HepG2 (cell line): ENCODE measurements around the gene IRF3. TPM values are rescaled to one million over a fixed set of nuclear protein-coding genes. Genes with fewer than 3 reads are reported as not detected.

Experiments used
- HNRNPLL ChIP-seq: fragments of 200-400 bp; formaldehyde crosslinking; IDR thresholded peaks from 2 replicates; pipeline ENCODE4 v1.6.1; 2017; ENCODE audit warnings: mild to moderate bottlenecking, low read depth, low read length; ENCODE audit not compliant: poor library complexity, severe bottlenecking
- MAZ ChIP-seq, 2 experiments: sonication (generic) in 1 of 2; formaldehyde crosslinking in 1 of 2; IDR thresholded peaks; 2 replicates each; pipeline versions ENCODE4 v1.5.0 to v1.6.1; 2012 to 2020; ENCODE audit warnings: low read depth in 2 of 2, mild to moderate bottlenecking in 2 of 2, borderline replicate concordance in 1 of 2, improper control_type of control experiment in 1 of 2, low read length in 1 of 2, missing genetic modification reagents in 1 of 2, moderate library complexity in 1 of 2
- NR2C2 ChIP-seq: sonication (generic); formaldehyde crosslinking; IDR thresholded peaks from 2 replicates; pipeline ENCODE4 v1.4.0; 2020; ENCODE audit warnings: missing genetic modification reagents, mild to moderate bottlenecking, moderate library complexity, borderline replicate concordance
- RBAK ChIP-seq: sonication (generic); formaldehyde crosslinking; IDR thresholded peaks from 2 replicates; pipeline ENCODE4 v1.5.1; 2020; ENCODE audit warnings: mild to moderate bottlenecking, missing genetic modification reagents
- RBM39 ChIP-seq: fragments of 200-400 bp; formaldehyde crosslinking; IDR thresholded peaks from one replicate; pipeline ENCODE4 v1.6.1; 2018; ENCODE audit warnings: antibody characterized with exemption, mild to moderate bottlenecking, low read depth, low read length; ENCODE audit not compliant: poor library complexity, severe bottlenecking
- ZNF296 ChIP-seq: sonication (generic); formaldehyde crosslinking; conservative IDR thresholded peaks from 2 replicates; pipeline ENCODE4 v1.5.0; 2020; ENCODE audit warnings: mild to moderate bottlenecking, missing genetic modification reagents
- ZNF556 ChIP-seq: sonication (generic); formaldehyde crosslinking; IDR thresholded peaks from 2 replicates; pipeline ENCODE4 v1.4.0; 2020; ENCODE audit warnings: mild to moderate bottlenecking, missing genetic modification reagents, borderline replicate concordance
- ZNF607 ChIP-seq: sonication (generic); formaldehyde crosslinking; IDR thresholded peaks from 2 replicates; pipeline ENCODE4 v1.5.1; 2020; ENCODE audit warnings: missing genetic modification reagents, mild to moderate bottlenecking, borderline replicate concordance
- ZNF703 ChIP-seq: sonication (generic); formaldehyde crosslinking; IDR thresholded peaks from 2 replicates; pipeline ENCODE4 v1.5.1; 2020; ENCODE audit warnings: missing genetic modification reagents, mild to moderate bottlenecking, moderate library complexity, borderline replicate concordance
- ZNF724P ChIP-seq: sonication (generic); formaldehyde crosslinking; IDR thresholded peaks from 2 replicates; pipeline ENCODE4 v1.8.0; 2022; ENCODE audit warnings: missing genetic modification reagents, borderline replicate concordance
- ZNF749 ChIP-seq: sonication (generic); formaldehyde crosslinking; IDR thresholded peaks from 2 replicates; pipeline ENCODE4 v1.8.0; 2022; ENCODE audit warnings: mild to moderate bottlenecking, missing genetic modification reagents, moderate library complexity, borderline replicate concordance
- ZSCAN22 ChIP-seq: sonication (generic); formaldehyde crosslinking; IDR thresholded peaks from 2 replicates; pipeline ENCODE4 v1.4.0; 2020; ENCODE audit warnings: mild to moderate bottlenecking, missing genetic modification reagents
- polyA plus RNA-seq, 8 experiments: library from polyadenylated mRNA; depleted of rRNA in 3 of 8; stranded (reverse) in 7 of 8; unstranded in 1 of 8; fragments of >200 nt; fragmentation: Illumina TruSeq in 4 of 8; extraction: Trizol in 4 of 8; gene quantifications; 2 replicates each; pipeline versions ENCODE4 v1.2.1 to v1.2.3, GENCODE V29; 2011 to 2016; ENCODE audit warnings: low read depth in 4 of 8, missing spikeins in 1 of 8, mixed read lengths in 1 of 8; ENCODE audit not compliant: insufficient read depth in 1 of 8
- total RNA-seq, 5 experiments: library from RNA; depleted of rRNA; stranded (reverse); fragments of >200 nt; fragmentation: Illumina TruSeq; extraction: Trizol; gene quantifications; 2 replicates each; pipeline ENCODE4 v1.2.3, GENCODE V29; 2016; ENCODE audit warnings: low read depth in 1 of 5
- TF ChIP-seq, protein P1 (sequence below): sonication (generic); formaldehyde crosslinking; IDR thresholded peaks from 2 replicates; pipeline ENCODE4 v1.4.0; 2020; ENCODE audit warnings: mild to moderate bottlenecking, missing genetic modification reagents
- TF ChIP-seq, protein P2 (sequence below): sonication (generic); formaldehyde crosslinking; IDR thresholded peaks from 2 replicates; pipeline ENCODE4 v1.8.0; 2022; ENCODE audit warnings: mild to moderate bottlenecking, missing genetic modification reagents, moderate library complexity
- TF ChIP-seq, protein P3 (sequence below): sonication (generic); formaldehyde crosslinking; IDR thresholded peaks from 2 replicates; pipeline ENCODE4 v1.5.0; 2020; ENCODE audit warnings: mild to moderate bottlenecking, missing genetic modification reagents, borderline replicate concordance
- TF ChIP-seq, protein P4 (sequence below): sonication (generic); formaldehyde crosslinking; IDR thresholded peaks from 2 replicates; pipeline ENCODE4 v1.4.0; 2020; ENCODE audit warnings: missing genetic modification reagents, mild to moderate bottlenecking, borderline replicate concordance

IRF3 gene
- total and polyA plus RNA-seq, 2 of the 13 experiments (the other 11 are each of a cell fraction or from before 2014, with no cell fraction given): 61.9 to 65.5 TPM

DNA sequence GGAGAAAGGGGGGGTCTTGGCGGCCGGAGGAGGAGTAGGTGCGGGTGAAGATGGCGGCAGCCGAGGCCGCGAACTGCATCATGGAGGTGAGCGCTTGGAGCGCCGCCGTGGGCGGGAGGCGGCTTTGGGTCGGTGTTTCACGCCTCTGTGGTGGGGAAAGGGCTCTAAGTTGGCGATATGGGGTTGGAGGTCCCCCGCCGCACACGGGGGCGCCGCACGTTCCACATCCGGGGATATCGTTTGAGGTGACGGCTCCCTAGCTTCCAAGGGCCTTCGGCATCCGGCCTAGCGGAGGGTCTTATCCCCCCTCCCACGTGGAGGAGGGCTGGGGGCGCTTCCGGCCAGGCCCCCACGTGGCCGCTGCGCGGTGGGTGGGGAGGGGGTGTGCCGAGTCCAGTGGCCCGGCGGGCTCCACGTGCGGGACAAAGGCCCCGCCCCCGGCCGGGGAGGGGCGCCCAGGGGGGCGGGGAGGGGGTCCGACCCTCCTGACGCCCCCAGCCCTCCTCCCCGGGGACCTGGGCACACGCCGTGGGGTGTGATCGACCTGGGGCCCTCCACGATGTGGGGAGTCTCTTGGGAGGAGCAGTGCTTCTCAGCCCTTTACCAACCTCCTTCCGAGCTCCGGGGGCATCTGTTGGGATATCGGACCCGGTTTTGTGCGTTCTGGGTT lies 11.7 kb upstream of the IRF3 start, which contains the start of gene PRMT1 (continued):
- TF ChIP-seq NR2C2 (CRISPR knock-in tag) (peak; percentile 3; the same call in 1 of the 2 replicates), ZSCAN22 (CRISPR knock-in tag) (no peak), ZNF749 (CRISPR knock-in tag) (no peak), ZNF724P (0 out of 2 replicates have a peak, but pooled peaks have one; percentile 83), ZNF607 (peak; percentile 81; the same call in 1 of the 2 replicates), ZNF703 (CRISPR knock-in tag) (no peak), MAZ (IDR thresholded peaks at IDR 0.05; ENCODE audit: borderline replicate concordance, low read depth, low read length) (0 out of 2 replicates have a peak, but pooled peaks have one; percentile 19), MAZ (CRISPR knock-in tag; IDR thresholded peaks at IDR 0.05; ENCODE audit: low read depth) (peak; percentile 76), ZNF296 (CRISPR knock-in tag) (0 out of 2 replicates have a peak, but pooled peaks have one; percentile 29), ZNF556 (CRISPR knock-in tag) (no peak), HNRNPLL (no peak), RBAK (no peak), RBM39 (peak; percentile 36)
- TF ChIP-seq, protein P1, sequence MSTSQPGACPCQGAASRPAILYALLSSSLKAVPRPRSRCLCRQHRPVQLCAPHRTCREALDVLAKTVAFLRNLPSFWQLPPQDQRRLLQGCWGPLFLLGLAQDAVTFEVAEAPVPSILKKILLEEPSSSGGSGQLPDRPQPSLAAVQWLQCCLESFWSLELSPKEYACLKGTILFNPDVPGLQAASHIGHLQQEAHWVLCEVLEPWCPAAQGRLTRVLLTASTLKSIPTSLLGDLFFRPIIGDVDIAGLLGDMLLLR (CRISPR knock-in tag): peak; percentile 88
- TF ChIP-seq, protein P2, sequence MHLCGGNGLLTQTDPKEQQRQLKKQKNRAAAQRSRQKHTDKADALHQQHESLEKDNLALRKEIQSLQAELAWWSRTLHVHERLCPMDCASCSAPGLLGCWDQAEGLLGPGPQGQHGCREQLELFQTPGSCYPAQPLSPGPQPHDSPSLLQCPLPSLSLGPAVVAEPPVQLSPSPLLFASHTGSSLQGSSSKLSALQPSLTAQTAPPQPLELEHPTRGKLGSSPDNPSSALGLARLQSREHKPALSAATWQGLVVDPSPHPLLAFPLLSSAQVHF: no peak
- TF ChIP-seq, protein P3, sequence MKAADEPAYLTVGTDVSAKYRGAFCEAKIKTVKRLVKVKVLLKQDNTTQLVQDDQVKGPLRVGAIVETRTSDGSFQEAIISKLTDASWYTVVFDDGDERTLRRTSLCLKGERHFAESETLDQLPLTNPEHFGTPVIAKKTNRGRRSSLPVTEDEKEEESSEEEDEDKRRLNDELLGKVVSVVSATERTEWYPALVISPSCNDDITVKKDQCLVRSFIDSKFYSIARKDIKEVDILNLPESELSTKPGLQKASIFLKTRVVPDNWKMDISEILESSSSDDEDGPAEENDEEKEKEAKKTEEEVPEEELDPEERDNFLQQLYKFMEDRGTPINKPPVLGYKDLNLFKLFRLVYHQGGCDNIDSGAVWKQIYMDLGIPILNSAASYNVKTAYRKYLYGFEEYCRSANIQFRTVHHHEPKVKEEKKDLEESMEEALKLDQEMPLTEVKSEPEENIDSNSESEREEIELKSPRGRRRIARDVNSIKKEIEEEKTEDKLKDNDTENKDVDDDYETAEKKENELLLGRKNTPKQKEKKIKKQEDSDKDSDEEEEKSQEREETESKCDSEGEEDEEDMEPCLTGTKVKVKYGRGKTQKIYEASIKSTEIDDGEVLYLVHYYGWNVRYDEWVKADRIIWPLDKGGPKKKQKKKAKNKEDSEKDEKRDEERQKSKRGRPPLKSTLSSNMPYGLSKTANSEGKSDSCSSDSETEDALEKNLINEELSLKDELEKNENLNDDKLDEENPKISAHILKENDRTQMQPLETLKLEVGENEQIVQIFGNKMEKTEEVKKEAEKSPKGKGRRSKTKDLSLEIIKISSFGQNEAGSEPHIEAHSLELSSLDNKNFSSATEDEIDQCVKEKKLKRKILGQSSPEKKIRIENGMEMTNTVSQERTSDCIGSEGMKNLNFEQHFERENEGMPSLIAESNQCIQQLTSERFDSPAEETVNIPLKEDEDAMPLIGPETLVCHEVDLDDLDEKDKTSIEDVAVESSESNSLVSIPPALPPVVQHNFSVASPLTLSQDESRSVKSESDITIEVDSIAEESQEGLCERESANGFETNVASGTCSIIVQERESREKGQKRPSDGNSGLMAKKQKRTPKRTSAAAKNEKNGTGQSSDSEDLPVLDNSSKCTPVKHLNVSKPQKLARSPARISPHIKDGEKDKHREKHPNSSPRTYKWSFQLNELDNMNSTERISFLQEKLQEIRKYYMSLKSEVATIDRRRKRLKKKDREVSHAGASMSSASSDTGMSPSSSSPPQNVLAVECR (CRISPR knock-in tag): peak; percentile 95
- TF ChIP-seq, protein P4, sequence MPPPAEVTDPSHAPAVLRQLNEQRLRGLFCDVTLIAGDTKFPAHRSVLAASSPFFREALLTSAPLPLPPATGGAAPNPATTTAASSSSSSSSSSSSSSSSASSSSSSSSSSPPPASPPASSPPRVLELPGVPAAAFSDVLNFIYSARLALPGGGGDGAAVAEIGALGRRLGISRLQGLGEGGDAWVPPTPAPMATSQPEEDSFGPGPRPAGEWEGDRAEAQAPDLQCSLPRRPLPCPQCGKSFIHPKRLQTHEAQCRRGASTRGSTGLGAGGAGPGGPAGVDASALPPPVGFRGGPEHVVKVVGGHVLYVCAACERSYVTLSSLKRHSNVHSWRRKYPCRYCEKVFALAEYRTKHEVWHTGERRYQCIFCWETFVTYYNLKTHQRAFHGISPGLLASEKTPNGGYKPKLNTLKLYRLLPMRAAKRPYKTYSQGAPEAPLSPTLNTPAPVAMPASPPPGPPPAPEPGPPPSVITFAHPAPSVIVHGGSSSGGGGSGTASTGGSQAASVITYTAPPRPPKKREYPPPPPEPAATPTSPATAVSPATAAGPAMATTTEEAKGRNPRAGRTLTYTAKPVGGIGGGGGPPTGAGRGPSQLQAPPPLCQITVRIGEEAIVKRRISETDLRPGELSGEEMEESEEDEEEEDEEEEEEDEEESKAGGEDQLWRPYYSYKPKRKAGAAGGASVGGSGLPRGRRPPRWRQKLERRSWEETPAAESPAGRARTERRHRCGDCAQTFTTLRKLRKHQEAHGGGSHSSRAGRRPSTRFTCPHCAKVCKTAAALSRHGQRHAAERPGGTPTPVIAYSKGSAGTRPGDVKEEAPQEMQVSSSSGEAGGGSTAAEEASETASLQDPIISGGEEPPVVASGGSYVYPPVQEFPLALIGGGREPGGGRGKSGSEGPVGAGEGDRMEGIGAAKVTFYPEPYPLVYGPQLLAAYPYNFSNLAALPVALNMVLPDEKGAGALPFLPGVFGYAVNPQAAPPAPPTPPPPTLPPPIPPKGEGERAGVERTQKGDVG (CRISPR knock-in tag): no peak
